ENCODE data around the gene PPM1J.

GRCh38 chr1:112719706-112720105, 4.6 kb upstream of the PPM1J start:
- no peak for TF ChIP-seq CTCF (conservative IDR thresholded peaks at IDR 0.05)
- no peak for TF ChIP-seq ZFX (IDR thresholded peaks at IDR 0.05)
